ENCODE results near the gene OCSTAMP. TPM values are rescaled to one million over a fixed set of nuclear protein-coding genes. Genes with fewer than 3 reads are reported as not detected.

OCSTAMP gene
- total and polyA plus RNA-seq, 8 donors: not detected

DNA sequence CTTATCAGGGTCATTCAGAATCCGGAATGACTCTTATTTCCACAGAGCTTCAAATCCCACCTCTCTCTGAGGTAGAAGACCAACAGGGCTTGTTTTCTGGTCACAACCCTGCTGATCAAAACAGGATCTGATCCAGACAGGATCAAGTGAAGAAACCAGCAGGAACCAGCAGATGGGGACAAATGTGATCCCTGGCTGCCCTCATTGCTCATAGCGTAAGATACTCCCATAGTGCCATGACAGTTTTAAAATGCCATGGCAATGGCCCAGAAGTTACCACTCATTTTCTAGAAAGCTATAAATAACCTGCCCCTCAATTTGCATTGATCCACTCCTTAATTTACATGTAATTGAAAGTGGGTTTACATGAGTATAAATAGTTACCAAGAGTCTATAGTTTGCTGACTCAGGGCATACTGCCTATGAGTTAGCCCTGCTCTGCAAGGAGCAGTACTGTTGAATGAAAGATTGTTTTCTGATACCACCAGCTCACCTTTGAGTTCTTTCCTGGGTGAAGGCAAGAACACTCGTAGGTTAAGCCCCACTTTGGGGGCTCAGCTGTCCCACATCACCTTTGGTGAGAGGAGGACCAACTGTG, 30.9 kb downstream of the OCSTAMP start:
- H3K27me3 ChIP-seq: no peaks in the 10 kb centered on the region
- no peak for ATAC-seq
- FAIRE-seq: no peak

DNA sequence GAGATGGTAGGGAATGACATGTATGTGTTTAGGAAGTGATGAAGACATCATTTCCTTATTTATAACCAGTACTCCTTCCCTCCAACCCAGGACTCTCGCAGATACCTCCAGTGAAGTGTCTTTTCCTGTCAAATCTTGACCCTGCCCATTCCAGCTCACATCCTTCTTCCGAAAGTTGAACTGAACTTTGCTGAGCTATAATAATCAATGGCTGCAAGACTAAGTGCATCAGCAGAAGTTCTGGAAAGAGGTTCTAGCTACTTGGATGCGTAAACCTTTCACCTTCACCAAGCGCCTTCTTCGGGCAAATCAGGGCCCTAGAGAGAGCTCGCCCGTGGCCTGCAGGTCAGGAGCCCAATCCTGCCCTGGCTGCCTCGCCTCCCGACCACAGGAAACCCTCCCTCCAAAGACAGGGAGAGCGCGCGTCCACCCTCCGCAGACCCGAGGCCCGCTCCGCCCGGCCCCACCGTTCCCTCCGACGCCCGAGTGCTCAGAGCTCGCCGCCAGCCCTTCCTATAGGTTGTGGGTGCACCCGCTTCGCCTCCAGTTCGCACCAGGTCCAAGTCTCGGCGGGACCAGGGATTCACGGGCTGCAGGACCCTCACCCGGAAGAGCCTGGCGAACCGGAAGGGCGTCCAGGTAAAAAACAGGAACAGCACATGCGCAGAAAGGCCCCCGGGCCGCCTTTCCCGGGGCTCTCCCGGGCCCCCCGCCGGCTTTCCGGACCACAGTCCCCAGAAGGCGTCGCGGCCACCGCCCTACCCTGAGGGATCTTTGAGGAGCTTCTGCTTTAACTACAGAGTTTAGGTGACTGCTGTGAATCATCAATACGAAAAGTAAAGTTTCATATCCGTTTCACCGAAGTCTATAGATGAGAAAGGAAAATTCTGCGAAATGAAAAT, 37.3 kb downstream of the OCSTAMP start, which contains the start of gene ZNF334:
ZNF334 (minus strand) TSS at position 617 of the 902 bp plus-strand sequence. CDS start 1,457 bp downstream, outside the sequence.
- H3K4me1 ChIP-seq: peaks cover 0 to 3% (median 0%) of the 10 kb centered on the region in 3 donors
- peak within 1 kb of the TSS; percentile 19 to 74 (median 39) for H3K27ac ChIP-seq
- intact Hi-C loops (cut with DNase I): no loop called here
- no peaks in the 10 kb centered on the region for H3K36me3 ChIP-seq
- H3K27me3 ChIP-seq: no peaks in the 10 kb centered on the region
- no peak for FAIRE-seq
- peak within 1 kb of the TSS; percentile 45 to 72 (median 64) for H3K4me3 ChIP-seq
- H3K9me3 ChIP-seq: no peaks in the 10 kb centered on the region
- WGBS, 2 donors: 4% methylated on average over 48 to 49 of the region's 49 CpGs
- peak; percentile 62 to 91 (median 79) for DNase-seq
- peak; percentile 95 to 97 (median 96) for ATAC-seq
- no peak for TF ChIP-seq CTCF (IDR thresholded peaks at IDR 0.05)

More for the DNA sequence above, 30.9 kb downstream of the OCSTAMP start:
- no peak overlapping the region for H3K4me3 ChIP-seq
- H3K36me3 ChIP-seq: no peaks in the 10 kb centered on the region
- H3K27ac ChIP-seq: no peak overlapping the region
- no peaks in the 10 kb centered on the region for H3K4me1 ChIP-seq
- no peak for DNase-seq
- no peak for TF ChIP-seq CTCF (IDR thresholded peaks at IDR 0.05)
- intact Hi-C loops (cut with DNase I): no loop called here
- 64 to 69% methylated on average over 3 of the region's 3 CpGs for WGBS, 2 donors
- no peaks in the 10 kb centered on the region for H3K9me3 ChIP-seq

DNA sequence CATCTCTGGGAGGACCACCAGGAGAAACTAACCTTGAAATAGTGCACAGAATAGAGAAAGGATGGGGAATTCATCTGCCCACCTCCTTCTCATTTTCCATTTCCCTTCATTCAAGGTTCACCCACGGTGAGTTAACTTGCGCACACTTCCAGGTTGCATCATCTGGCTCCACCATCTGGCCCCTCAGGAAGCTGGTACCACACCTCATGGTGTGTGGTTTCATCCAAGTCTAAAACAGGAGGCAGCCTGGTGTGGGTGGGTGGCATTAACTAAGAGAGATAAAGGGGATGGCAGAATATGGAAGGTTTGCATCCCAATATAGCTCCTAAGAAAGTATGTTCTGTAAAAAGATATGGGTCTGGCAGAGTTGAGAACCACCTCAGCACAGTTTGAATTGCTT, 40.9 kb downstream of the OCSTAMP start:
- DNase-seq (no peak), ATAC-seq (no peak), FAIRE-seq (no peak)
- Histone ChIP-seq H3K27ac (no peak overlapping the region), H3K4me3 (no peak overlapping the region), H3K27me3 (no peaks in the 10 kb centered on the region), H3K9me3 (no peaks in the 10 kb centered on the region), H3K36me3 (no peaks in the 10 kb centered on the region), H3K4me1 (peaks cover 0 to 3% (median 0%) of the 10 kb centered on the region in 3 donors)
- TF ChIP-seq CTCF (IDR thresholded peaks at IDR 0.05): no peak
- intact Hi-C loops (cut with DNase I): no loop called here
- WGBS, 2 donors: 82 to 87% methylated on average over 2 of the region's 2 CpGs

- Histone ChIP-seq H3K4me3 (no peak overlapping the region), H3K27me3 (no peaks in the 10 kb centered on the region), H3K9me3 (no peaks in the 10 kb centered on the region), H3K4me1 (peaks cover 0 to 3% (median 0%) of the 10 kb centered on the region in 3 donors), H3K36me3 (no peaks in the 10 kb centered on the region), H3K27ac (no peak overlapping the region)
- no peak for ATAC-seq
- WGBS, 2 donors: 85 to 90% methylated on average over 4 of the region's 4 CpGs
- DNase-seq: no peak
- no peak for TF ChIP-seq CTCF (IDR thresholded peaks at IDR 0.05)
- no peak for FAIRE-seq
- intact Hi-C loops (cut with DNase I): no loop called here
Observed at GRCh38 chr20:46507760-46508407, 42.6 kb downstream of the OCSTAMP start.

Measured in pancreas (tissue), 10 donors.